MG63 (cell line): ENCODE results near the gene KERA. TPM values are rescaled to one million over a fixed set of nuclear protein-coding genes. Genes with fewer than 3 reads are reported as not detected.
A peak's percentile ranks its signal among the peaks of the same experiment; 100 is the strongest.

ENCODE experiments used
- DNase-seq: peaks from one replicate; pipeline ENCODE4 v3.0.0-alpha.2; 2020
- H3K27me3 ChIP-seq: fragments of 250-450 bp; sonication (Bioruptor Pico); 2 replicates; pipeline ENCODE4 v1.5.1; 2020; ENCODE audit warnings: mild to moderate bottlenecking, moderate library complexity
- H3K36me3 ChIP-seq: fragments of 250-450 bp; sonication (Bioruptor Pico); 2 replicates; pipeline ENCODE4 v1.5.1; 2020; ENCODE audit warnings: mild to moderate bottlenecking, moderate library complexity
- H3K4me3 ChIP-seq: fragments of 250-450 bp; sonication (Bioruptor Pico); 2 replicates; pipeline ENCODE4 v1.5.1; 2020; ENCODE audit warnings: mild to moderate bottlenecking, moderate library complexity
- H3K9me3 ChIP-seq: fragments of 250-450 bp; sonication (Bioruptor Pico); 2 replicates; pipeline ENCODE4 v1.5.1; 2020; ENCODE audit warnings: mild to moderate bottlenecking, moderate library complexity
- total RNA-seq: library from RNA; depleted of rRNA; stranded (reverse); fragments of >200 nt; shearing (Covaris generic); gene quantifications from 2 replicates; pipeline ENCODE4 v1.2.3, GENCODE V29; 2014; ENCODE audit warnings: low replicate concordance

Gene KERA
- total RNA-seq, 1 experiment from 2014 or later: not detected

DNA sequence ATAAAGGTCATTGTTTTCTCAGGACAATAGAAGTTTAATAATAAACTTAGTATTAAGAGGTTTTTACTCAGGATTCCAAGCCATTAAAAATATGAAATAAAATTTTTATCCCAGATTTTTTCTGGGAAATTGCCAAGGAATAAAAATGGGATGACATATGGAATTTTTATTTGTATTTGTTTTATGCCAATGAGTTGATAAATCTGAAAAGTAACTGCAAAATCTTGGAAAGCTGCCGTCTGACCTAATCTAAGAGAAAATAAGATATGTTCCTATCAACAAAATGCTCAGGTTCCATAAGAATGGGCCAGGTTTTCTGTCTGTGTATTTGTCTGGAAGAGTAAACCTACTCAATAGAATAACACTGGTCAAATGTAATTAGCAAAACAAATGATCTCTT, 22.2 kb upstream of the KERA start:
- no peaks in the 10 kb centered on the region for H3K9me3 ChIP-seq
- H3K27me3 ChIP-seq: no peaks in the 10 kb centered on the region
- no peaks in the 10 kb centered on the region for H3K36me3 ChIP-seq
- no peak overlapping the region for H3K4me3 ChIP-seq
- DNase-seq: no peak

DNA sequence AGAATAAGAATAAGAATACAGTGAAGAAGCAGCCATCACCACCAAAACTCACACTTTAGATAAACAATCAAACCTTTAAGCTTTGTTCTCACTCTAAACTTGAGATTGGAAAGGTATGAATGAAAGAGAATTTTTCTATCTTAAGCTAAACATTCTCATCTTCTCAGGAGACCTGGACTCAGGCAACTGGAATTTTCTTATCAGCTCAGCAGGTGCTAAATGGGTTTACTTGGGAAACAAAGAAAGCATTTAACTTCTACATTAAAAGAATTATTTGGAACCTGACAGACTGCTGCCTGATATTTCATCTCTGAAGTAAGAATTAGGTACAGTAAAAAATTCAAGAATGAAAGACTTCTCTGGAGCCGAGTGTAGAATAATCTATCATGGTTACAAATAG, 20.7 kb upstream of the KERA start:
- Histone ChIP-seq H3K36me3 (no peaks in the 10 kb centered on the region), H3K27me3 (no peaks in the 10 kb centered on the region), H3K9me3 (no peaks in the 10 kb centered on the region), H3K4me3 (no peak overlapping the region)
- no peak for DNase-seq

DNA sequence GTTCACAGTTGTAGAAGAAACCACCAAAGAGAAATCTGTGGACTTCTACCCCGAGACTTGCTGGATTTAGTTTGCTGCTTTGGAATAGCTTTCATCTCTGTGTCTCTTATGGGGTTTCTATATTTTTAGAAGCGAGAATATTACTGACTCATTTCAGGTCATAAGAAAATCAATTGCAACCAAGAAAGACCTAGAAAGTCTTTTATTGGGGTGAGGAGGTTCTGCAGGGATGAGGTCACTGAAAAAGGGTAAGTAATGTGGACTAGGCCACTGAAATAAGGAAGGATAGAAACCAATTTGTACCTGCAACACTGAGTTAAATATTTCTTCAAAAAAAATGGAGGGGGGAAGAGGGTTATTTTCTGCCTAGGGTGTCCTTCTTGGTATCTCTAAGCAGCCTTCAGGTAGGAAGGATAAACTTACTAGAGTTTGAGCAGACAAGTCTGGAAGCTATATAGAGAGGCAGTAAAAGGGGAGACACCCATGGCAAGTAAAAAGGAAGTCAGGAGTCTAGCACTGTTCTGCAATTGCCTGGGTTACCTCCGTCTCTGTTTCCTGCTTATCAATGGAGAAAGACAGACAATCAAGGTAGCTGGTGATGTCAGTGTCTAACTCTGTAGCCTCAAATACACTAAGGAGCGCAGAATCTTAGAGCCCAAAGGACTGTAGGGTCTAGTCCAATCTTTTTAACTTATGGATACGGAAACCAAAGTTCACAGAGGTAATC, 19.6 kb upstream of the KERA start:
- H3K9me3 ChIP-seq: no peaks in the 10 kb centered on the region
- no peak overlapping the region for H3K4me3 ChIP-seq
- no peaks in the 10 kb centered on the region for H3K27me3 ChIP-seq
- DNase-seq: no peak
- no peaks in the 10 kb centered on the region for H3K36me3 ChIP-seq

GRCh38 chr12:91074851-91075250, 17.0 kb upstream of the KERA start:
- no peaks in the 10 kb centered on the region for H3K9me3 ChIP-seq
- no peaks in the 10 kb centered on the region for H3K36me3 ChIP-seq
- H3K4me3 ChIP-seq: no peak overlapping the region
- DNase-seq: no peak
- no peaks in the 10 kb centered on the region for H3K27me3 ChIP-seq

DNA sequence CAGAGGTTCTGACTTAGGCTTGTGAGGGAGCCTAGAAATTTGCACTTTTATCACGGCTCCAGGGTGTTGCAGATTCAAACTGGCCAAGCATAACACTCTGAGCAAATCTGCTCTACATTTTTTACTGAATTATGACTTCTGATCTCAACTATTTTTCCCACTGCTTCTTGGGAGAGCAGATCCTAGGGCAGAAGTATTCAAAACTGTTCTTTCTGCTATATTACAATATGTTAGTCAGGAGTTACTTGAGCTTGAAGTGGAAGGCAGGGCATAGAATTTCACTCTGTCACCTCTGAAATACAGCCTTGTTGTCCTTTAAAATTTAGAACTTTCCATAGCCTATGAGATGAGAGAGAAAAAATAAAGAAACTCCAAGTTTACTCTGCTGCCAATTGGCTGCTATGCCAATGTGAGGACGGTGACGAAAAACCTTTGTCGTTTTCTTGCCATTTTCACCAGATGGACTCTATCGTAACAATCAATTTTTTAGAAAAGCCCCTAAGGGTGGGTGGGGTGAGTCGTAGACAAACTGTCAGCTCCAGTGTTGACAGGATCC, 16.4 kb upstream of the KERA start:
- Histone ChIP-seq H3K36me3 (no peaks in the 10 kb centered on the region), H3K4me3 (no peak overlapping the region), H3K9me3 (no peaks in the 10 kb centered on the region), H3K27me3 (no peaks in the 10 kb centered on the region)
- DNase-seq: no peak

- Histone ChIP-seq H3K4me3 (no peak overlapping the region), H3K9me3 (no peaks in the 10 kb centered on the region), H3K27me3 (no peaks in the 10 kb centered on the region), H3K36me3 (no peaks in the 10 kb centered on the region)
- no peak for DNase-seq
Measured at GRCh38 chr12:91073426-91073825, 15.6 kb upstream of the KERA start.

DNA sequence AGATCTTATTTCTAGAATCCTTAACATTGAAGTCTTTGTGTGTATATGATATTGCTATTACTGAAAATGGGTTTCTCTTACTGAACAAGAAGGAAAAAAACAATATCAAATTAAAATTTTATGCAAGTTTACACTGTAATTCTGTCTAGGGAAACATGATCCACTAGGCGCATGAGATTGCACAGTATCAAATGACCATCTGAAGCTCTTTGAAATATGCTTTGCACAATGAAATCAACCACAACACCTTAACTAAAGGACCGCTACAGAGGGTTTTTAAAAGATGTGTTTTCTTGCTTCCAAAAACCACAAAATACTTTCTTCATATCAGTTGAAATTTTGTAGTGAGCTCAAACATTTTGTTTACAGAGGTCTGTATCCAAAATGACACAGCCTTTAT, 15.1 kb upstream of the KERA start:
- DNase-seq: no peak

GRCh38 chr12:91070936-91071335, 13.1 kb upstream of the KERA start:
- no peak for DNase-seq
- no peak overlapping the region for H3K4me3 ChIP-seq
- H3K27me3 ChIP-seq: no peaks in the 10 kb centered on the region
- H3K9me3 ChIP-seq: no peaks in the 10 kb centered on the region
- H3K36me3 ChIP-seq: no peaks in the 10 kb centered on the region

More for the DNA sequence above, 15.1 kb upstream of the KERA start:
- no peaks in the 10 kb centered on the region for H3K9me3 ChIP-seq
- no peak overlapping the region for H3K4me3 ChIP-seq
- H3K27me3 ChIP-seq: no peaks in the 10 kb centered on the region
- H3K36me3 ChIP-seq: no peaks in the 10 kb centered on the region

- H3K4me3 ChIP-seq: no peak overlapping the region
- H3K36me3 ChIP-seq: no peaks in the 10 kb centered on the region
- no peak for DNase-seq
- no peaks in the 10 kb centered on the region for H3K9me3 ChIP-seq
- no peaks in the 10 kb centered on the region for H3K27me3 ChIP-seq
Measured at GRCh38 chr12:91065396-91065795, 7.6 kb upstream of the KERA start.

- H3K27me3 ChIP-seq: no peaks in the 10 kb centered on the region
- no peaks in the 10 kb centered on the region for H3K9me3 ChIP-seq
- H3K36me3 ChIP-seq: no peaks in the 10 kb centered on the region
- H3K4me3 ChIP-seq: no peak overlapping the region
- no peak for DNase-seq
Measured at GRCh38 chr12:91064640-91065039, 6.8 kb upstream of the KERA start.

- H3K9me3 ChIP-seq: no peaks in the 10 kb centered on the region
- no peak overlapping the region for H3K4me3 ChIP-seq
- no peak for DNase-seq
- H3K36me3 ChIP-seq: no peaks in the 10 kb centered on the region
- no peaks in the 10 kb centered on the region for H3K27me3 ChIP-seq
Measured at GRCh38 chr12:91061091-91061490, 3.3 kb upstream of the KERA start.

GRCh38 chr12:91059211-91059610, 1.4 kb upstream of the KERA start:
- Histone ChIP-seq H3K9me3 (no peaks in the 10 kb centered on the region), H3K27me3 (no peaks in the 10 kb centered on the region), H3K36me3 (no peaks in the 10 kb centered on the region), H3K4me3 (no peak overlapping the region)
- DNase-seq: no peak

- Histone ChIP-seq H3K27me3 (no peaks in the 10 kb centered on the region), H3K9me3 (no peaks in the 10 kb centered on the region), H3K36me3 (no peaks in the 10 kb centered on the region), H3K4me3 (no peak overlapping the region)
- no peak for DNase-seq
Measured at GRCh38 chr12:91058786-91059185, 962 bp upstream of the KERA start.

DNA sequence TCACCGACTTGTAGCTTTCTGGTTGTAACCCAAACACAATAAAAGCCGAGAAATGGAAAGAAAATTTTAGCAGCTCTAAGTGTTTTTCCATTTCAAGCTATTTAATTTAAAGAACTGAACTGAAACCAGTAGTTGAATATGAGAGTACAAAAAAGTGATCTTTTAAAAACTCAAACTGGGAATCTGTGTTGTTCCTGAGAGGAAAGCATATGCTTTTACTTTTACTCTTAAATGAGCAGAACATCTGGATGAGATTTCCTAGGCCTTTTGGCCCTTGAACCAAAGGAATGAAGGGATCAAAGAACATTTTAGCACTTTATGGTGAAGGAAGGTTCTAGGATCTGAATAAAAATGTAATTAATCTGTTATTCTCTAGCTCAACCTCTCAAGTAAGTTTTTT, 1.3 kb downstream of the KERA start:
- no peaks in the 10 kb centered on the region for H3K9me3 ChIP-seq
- no peak for DNase-seq
- H3K4me3 ChIP-seq: no peak overlapping the region
- H3K36me3 ChIP-seq: no peaks in the 10 kb centered on the region
- no peaks in the 10 kb centered on the region for H3K27me3 ChIP-seq

GRCh38 chr12:91055976-91056375, 1.8 kb downstream of the KERA start:
- no peaks in the 10 kb centered on the region for H3K27me3 ChIP-seq
- H3K36me3 ChIP-seq: no peaks in the 10 kb centered on the region
- no peaks in the 10 kb centered on the region for H3K9me3 ChIP-seq
- H3K4me3 ChIP-seq: no peak overlapping the region
- no peak for DNase-seq

DNA sequence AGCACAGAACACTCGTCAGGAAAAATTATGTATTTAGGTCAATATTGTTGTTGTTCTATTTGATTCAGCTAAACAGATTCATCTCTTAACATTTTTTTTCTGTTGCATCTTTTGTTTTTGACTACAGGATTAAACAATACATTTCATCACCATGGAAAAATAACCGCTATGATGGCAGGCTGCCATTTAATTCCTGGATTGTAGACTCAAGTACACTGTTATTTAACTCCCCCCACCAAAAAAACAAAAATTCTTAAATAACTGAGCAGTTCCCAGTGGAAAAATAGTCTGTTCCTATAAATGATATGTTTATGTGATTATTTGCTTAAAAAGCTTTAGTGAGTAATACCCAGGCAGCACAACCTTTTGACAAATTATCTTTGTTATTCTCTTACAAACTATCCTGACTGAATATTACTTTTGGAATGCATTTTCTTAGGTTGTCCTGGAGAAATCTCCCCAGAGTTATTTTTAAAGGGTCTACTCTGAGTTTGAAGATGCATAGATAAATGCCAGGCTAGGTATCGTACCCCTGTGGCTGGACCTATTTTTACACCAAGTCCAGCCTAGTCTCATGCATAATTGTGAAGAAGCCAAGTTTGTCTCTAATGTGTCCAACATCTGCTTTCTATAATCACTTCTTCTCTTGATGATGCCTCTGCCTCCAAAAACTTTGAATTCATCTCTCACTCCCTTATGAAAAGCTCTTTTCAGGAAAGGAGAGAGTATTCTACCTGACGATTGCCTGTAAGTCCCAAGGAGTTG, 3.7 kb downstream of the KERA start:
- peak; percentile 45 for DNase-seq
- Histone ChIP-seq H3K27me3 (no peaks in the 10 kb centered on the region), H3K4me3 (no peak overlapping the region), H3K36me3 (no peaks in the 10 kb centered on the region), H3K9me3 (no peaks in the 10 kb centered on the region)

GRCh38 chr12:91052026-91052425, 5.8 kb downstream of the KERA start:
- no peak for DNase-seq
- H3K9me3 ChIP-seq: no peaks in the 10 kb centered on the region
- no peak overlapping the region for H3K4me3 ChIP-seq
- H3K27me3 ChIP-seq: no peaks in the 10 kb centered on the region
- no peaks in the 10 kb centered on the region for H3K36me3 ChIP-seq

- Histone ChIP-seq H3K27me3 (no peaks in the 10 kb centered on the region), H3K4me3 (no peak overlapping the region)
- DNase-seq: no peak
Measured at GRCh38 chr12:91044586-91044985, 13.2 kb downstream of the KERA start.

More at GRCh38 chr12:91044586-91044985, 13.2 kb downstream of the KERA start:
- no peaks in the 10 kb centered on the region for H3K36me3 ChIP-seq
- no peaks in the 10 kb centered on the region for H3K9me3 ChIP-seq
